Fibroblast of mammary gland (primary cell): ENCODE results near the gene GRK6.

ENCODE experiments used
- DNase-seq: peaks from one replicate; pipeline ENCODE4 v3.0.0-alpha.2; 2010; ENCODE audit warnings: low read depth
- H3K4me3 ChIP-seq: 2 replicates; pipeline ENCODE4 v1.5.1; 2011; ENCODE audit warnings: low read depth, mild to moderate bottlenecking, low read length, moderate library complexity; ENCODE audit not compliant: control insufficient read depth
- TF ChIP-seq, protein P1 (sequence below): conservative IDR thresholded peaks from 2 replicates; pipeline ENCODE4 v1.5.1; 2011; ENCODE audit warnings: low read depth, low read length, inconsistent platforms; ENCODE audit not compliant: control insufficient read depth, insufficient read depth

The GRK6 gene

DNA sequence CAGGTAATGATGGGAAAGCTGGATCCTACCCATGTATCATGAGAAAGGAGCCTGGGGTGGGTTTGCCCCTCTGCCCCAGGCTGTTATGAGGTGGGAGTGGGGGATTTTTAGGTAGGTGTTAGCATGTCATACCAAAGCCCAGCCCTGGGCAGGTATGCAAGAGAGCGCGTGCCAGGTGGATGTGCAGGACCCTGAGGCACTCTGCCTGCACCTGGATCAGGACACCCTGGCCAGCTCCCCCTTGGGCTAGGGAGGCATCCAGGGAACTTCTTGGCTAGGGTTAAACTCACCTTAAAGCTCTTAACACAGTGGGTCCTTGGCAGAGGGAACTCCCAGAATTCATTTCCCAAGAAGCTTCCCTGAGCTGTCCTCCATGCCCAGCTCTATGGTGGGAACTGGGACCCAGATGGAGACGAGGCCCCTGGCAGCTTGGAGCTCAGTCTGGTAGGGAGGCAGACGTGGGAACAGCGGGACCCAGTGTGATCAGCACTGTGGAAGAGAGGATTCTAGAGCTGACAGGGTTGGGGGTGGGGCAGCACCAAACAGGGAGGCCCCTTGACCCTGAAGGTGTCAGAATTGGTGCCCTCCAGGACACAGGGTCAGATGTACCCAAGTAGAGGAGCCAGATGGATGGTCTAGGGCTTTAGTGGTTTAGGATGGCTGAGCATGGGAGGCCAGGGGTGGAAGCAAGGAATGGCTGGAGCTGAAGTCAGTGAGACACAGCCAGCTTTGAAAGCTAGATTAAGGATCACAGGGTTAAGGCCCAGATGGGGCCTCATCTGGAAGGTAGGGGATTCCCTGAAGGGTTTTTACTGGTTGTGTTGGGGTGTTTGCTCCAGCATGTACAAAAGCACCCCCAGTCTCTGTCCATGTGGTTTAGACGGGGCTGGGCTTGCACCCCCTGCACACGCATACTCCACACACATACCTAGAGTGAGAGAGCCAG is 17.9 kb downstream of the GRK6 start:
- no peak overlapping the region for H3K4me3 ChIP-seq
- TF ChIP-seq, protein P1, sequence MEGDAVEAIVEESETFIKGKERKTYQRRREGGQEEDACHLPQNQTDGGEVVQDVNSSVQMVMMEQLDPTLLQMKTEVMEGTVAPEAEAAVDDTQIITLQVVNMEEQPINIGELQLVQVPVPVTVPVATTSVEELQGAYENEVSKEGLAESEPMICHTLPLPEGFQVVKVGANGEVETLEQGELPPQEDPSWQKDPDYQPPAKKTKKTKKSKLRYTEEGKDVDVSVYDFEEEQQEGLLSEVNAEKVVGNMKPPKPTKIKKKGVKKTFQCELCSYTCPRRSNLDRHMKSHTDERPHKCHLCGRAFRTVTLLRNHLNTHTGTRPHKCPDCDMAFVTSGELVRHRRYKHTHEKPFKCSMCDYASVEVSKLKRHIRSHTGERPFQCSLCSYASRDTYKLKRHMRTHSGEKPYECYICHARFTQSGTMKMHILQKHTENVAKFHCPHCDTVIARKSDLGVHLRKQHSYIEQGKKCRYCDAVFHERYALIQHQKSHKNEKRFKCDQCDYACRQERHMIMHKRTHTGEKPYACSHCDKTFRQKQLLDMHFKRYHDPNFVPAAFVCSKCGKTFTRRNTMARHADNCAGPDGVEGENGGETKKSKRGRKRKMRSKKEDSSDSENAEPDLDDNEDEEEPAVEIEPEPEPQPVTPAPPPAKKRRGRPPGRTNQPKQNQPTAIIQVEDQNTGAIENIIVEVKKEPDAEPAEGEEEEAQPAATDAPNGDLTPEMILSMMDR: no peak
- DNase-seq: no peak

DNA sequence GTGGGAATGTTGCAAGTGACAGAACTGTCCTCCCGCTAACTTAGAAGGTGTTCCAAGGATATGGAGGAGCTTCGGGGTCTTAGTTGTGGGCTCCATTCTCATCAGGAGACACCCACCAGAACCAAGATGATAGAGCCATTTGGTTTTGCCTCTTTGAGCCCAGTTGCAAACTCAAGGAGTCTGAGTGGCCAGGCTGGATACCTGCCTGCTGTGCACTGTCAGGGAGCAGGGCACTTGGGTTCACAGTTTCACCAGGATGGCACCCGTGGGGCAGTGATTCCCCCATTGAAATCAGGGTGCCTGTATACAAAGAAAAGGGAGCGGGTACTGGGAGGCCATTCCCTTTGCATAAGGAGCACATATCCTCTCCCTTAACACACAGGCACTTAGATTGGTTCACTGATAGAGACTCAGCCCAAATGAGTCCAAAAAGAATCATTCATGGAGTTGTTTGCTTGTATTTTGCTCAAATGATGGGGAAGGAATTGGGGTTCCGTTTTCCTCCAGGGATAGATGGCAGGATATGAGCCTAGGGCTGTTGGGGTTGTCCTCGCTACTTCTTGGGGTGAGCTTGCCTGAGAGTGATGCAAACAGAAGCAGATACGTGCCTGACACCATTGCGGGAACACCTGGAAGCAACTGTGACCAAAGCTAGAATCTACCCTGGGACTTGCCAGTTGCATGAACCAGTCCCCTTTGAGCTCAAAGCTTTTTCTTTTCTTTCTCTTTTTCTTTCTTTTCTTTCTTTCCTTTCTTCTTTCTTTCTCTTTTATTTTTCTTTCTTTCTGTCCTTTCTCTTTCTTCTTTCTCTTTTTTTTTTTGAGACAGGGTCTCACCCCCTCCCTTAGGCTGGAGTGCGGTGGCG is 18.8 kb downstream of the GRK6 start:
- H3K4me3 ChIP-seq: no peak overlapping the region

DNA sequence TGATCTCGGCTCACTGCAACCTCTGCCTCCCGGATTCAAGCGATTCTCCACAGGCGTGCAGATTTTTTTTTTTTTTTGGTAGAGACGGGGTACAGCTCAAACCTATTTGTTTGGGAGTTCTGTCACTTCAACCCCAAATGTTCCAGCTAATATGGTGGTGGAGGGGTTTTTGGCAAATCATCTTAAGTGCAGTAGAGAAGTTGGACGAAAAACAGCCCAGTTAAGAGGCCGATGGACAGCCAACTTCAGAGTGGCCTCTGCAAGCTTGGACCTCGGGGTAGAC is 19.4 kb downstream of the GRK6 start:
- TF ChIP-seq, protein P1: no peak
- no peak for DNase-seq
- H3K4me3 ChIP-seq: peak overlapping the region; percentile 62

More for the DNA sequence above, 18.8 kb downstream of the GRK6 start:
- TF ChIP-seq, protein P1: no peak
- DNase-seq: no peak

DNA sequence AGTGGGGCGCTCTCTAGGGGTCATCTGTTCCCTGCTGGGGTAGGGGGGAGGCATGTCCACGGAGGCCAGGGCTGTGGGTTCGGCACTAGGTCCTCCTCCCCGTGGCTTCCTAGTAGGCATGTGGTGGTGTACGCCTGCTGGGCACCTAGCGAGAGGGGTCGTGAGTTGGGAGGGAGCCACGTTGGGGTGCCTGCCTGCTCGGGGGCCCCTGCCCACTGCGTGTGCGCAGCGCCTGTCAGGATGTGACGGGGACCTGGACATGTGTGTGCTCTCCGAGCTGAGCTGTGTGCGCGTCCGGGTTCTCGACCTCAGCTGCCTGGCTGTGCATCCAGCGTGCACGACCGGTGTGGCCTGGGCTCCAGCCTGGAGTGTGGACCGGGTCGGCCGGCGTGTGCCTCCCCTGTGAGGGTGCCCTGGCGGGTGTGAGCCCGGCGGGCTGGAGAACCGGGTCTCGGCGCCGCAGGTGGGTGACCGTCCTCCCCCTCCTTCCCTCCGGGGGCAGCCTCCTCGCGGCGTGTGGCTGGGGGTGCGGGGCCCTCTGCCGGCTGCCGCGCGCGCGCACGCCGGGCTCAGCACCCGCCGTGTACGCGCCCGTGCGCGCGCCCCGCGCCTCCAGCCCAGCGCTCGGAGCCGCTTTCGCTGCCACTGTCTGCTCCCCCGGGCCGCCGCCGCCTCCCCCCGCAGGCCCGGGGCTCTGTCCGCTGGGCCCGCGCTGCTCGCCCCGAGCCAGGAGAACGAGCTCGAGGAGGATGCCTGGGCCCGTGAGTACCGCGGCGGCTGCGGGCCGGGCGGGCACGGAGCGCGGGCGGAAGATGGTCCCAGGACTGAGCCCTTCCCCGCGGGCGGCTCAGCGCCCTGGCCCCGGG is 20.0 kb downstream of the GRK6 start, which contains the start of gene PRR7:
PRR7 (plus strand) TSS at position 615 of the 866 bp plus-strand sequence. CDS start 8,254 bp downstream, outside the sequence.
- peak; percentile 58 for DNase-seq
- H3K4me3 ChIP-seq: peak within 1 kb of the TSS; percentile 62
- TF ChIP-seq, protein P1: no peak

DNA sequence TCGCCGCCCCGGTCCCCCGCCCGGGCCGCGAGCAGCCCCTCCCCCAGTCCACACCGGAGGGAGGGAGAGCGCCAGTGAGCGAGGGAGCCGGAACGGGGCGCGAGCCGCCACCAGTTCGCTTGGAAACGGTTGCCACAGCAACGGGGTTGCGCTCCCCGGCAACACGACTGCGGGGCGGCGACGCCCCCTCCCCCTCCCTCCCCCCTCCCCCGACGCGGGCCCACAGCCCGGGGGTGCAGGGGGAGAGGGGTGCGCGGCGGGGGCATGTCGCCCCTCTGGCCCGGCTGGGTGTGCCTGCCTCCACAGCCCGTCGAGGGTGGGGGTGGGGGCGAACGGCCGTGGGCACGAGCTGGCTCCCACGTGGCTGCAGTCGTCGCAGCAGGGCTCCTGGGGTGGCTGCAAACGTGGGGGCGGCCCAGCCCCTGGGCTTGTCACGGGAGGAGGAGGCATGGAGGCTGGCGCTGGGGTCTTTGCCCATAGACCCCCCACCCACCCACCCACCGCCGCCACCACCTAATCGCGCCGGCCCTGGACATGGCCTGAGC is 20.7 kb downstream of the GRK6 start:
- peak; percentile 36 for DNase-seq
- TF ChIP-seq, protein P1: no peak
- H3K4me3 ChIP-seq: peak overlapping the region; percentile 46
